Stimulated activated CD4-positive, alpha-beta T cell treated with anti-CD3 and anti-CD28 coated beads, Interleukin-4, amount 100 ng/mL, for 1 hour (primary cell): ENCODE results near the gene CNTN1.
"Not testable (repeated sequence)": the region's sequence is repeated elsewhere in the genome, so short reads cannot be mapped to it uniquely, and the experiment has no call there.

Experiments
- DNase-seq: peaks from one replicate; pipeline ENCODE4 v3.0.0-alpha.2; 2020

CNTN1 gene

GRCh38 chr12:41053046-41053445 is 360.8 kb downstream of the CNTN1 start:
- no peak for DNase-seq

GRCh38 chr12:41055875-41056577 is 363.8 kb downstream of the CNTN1 start:
- no peak for DNase-seq

GRCh38 chr12:41058266-41058665 is 366.0 kb downstream of the CNTN1 start:
- no peak for DNase-seq

- no peak for DNase-seq
These were observed 369.0 kb downstream of the CNTN1 start for GRCh38 chr12:41061192-41061591.

- no peak for DNase-seq
These were observed 372.2 kb downstream of the CNTN1 start for GRCh38 chr12:41064411-41064810.

- no peak for DNase-seq
These were observed 375.9 kb downstream of the CNTN1 start for GRCh38 chr12:41067941-41068645.

GRCh38 chr12:41073633-41074472 is 381.6 kb downstream of the CNTN1 start:
- DNase-seq: no peak

GRCh38 chr12:41074473-41074769 is 382.2 kb downstream of the CNTN1 start:
- no peak for DNase-seq

- DNase-seq: no peak
These were observed 383.9 kb downstream of the CNTN1 start for GRCh38 chr12:41076114-41076513.

- DNase-seq: not testable (repeated sequence)
These were observed 389.0 kb downstream of the CNTN1 start for GRCh38 chr12:41081241-41081640.

- DNase-seq: no peak
These were observed 397.2 kb downstream of the CNTN1 start for GRCh38 chr12:41089438-41089837.

- DNase-seq: no peak
These were observed 399.9 kb downstream of the CNTN1 start for GRCh38 chr12:41092115-41092514.

- no peak for DNase-seq
These were observed 404.6 kb downstream of the CNTN1 start for GRCh38 chr12:41096797-41097196.

GRCh38 chr12:41100572-41100971 is 408.3 kb downstream of the CNTN1 start:
- DNase-seq: no peak

GRCh38 chr12:41101806-41102205 is 409.6 kb downstream of the CNTN1 start:
- DNase-seq: no peak

GRCh38 chr12:41103614-41104013 is 411.4 kb downstream of the CNTN1 start:
- no peak for DNase-seq

GRCh38 chr12:41106315-41106714 is 414.1 kb downstream of the CNTN1 start:
- DNase-seq: no peak

GRCh38 chr12:41108032-41108431 is 415.8 kb downstream of the CNTN1 start:
- no peak for DNase-seq

GRCh38 chr12:41112903-41113302 is 420.7 kb downstream of the CNTN1 start:
- DNase-seq: no peak

- no peak for DNase-seq
These were observed 428.0 kb downstream of the CNTN1 start for GRCh38 chr12:41120211-41120610.

- DNase-seq: no peak
These were observed 429.1 kb downstream of the CNTN1 start for GRCh38 chr12:41121374-41121773.
